ENCODE measurements around the gene ANKRD11. TPM values are rescaled to one million over a fixed set of nuclear protein-coding genes. Genes with fewer than 3 reads are reported as not detected.

Gene ANKRD11
- total RNA-seq, 2 donors from 2014 or later = 197 to 320 TPM

- ATAC-seq = no peak
- H3K9me3 Mint-ChIP-seq = no peaks in the 10 kb centered on the region
- no peak for DNase-seq (ENCODE audit: low spot score)
- H3K4me3 Mint-ChIP-seq = no peak overlapping the region
- H3K4me1 Mint-ChIP-seq (ENCODE audit: low read depth in 2 of 2) = peaks cover 0 to 4% of the 10 kb centered on the region in 2 donors
- no peaks in the 10 kb centered on the region for H3K36me3 Mint-ChIP-seq
- H3K27me3 Mint-ChIP-seq = no peaks in the 10 kb centered on the region
- H3K27ac Mint-ChIP-seq = no peak overlapping the region
Measured at GRCh38 chr16:89498839-89499238, 8.5 kb upstream of the ANKRD11 start.

- H3K4me1 Mint-ChIP-seq (ENCODE audit: low read depth in 2 of 2) = peaks cover 16 to 25% of the 10 kb centered on the region in 2 donors
- H3K27me3 Mint-ChIP-seq = no peaks in the 10 kb centered on the region
- no peak overlapping the region for H3K4me3 Mint-ChIP-seq
- H3K27ac Mint-ChIP-seq = no peak overlapping the region
- DNase-seq (ENCODE audit: low spot score) = no peak
- H3K9me3 Mint-ChIP-seq = no peaks in the 10 kb centered on the region
- no peak for ATAC-seq
- H3K36me3 Mint-ChIP-seq = no peaks in the 10 kb centered on the region
Measured at GRCh38 chr16:89495121-89495520, 4.8 kb upstream of the ANKRD11 start.

GRCh38 chr16:89493776-89494175 is 3.4 kb upstream of the ANKRD11 start:
- peaks cover 21 to 30% of the 10 kb centered on the region in 2 donors for H3K4me1 Mint-ChIP-seq (ENCODE audit: low read depth in 2 of 2)
- no peaks in the 10 kb centered on the region for H3K36me3 Mint-ChIP-seq
- H3K27ac Mint-ChIP-seq = peak overlapping the region in 1 of 2 donors; percentile 1
- ATAC-seq = no peak
- H3K27me3 Mint-ChIP-seq = no peaks in the 10 kb centered on the region
- no peak for DNase-seq (ENCODE audit: low spot score)
- no peaks in the 10 kb centered on the region for H3K9me3 Mint-ChIP-seq
- H3K4me3 Mint-ChIP-seq = no peak overlapping the region

- Mint-ChIP-seq H3K9me3 (no peaks in the 10 kb centered on the region), H3K4me3 (peak overlapping the region; percentile 93), H3K27me3 (no peaks in the 10 kb centered on the region), H3K27ac (peak overlapping the region; percentile 84 to 85), H3K4me1 (ENCODE audit: low read depth in 2 of 2) (peaks cover 33 to 43% of the 10 kb centered on the region in 2 donors), H3K36me3 (no peaks in the 10 kb centered on the region)
- ATAC-seq (no peak), DNase-seq (ENCODE audit: low spot score) (no peak)
Measured at GRCh38 chr16:89491974-89492687, 1.8 kb upstream of the ANKRD11 start.

- Mint-ChIP-seq H3K27ac (peak overlapping the region; percentile 84 to 85), H3K36me3 (no peaks in the 10 kb centered on the region), H3K27me3 (no peaks in the 10 kb centered on the region), H3K9me3 (no peaks in the 10 kb centered on the region), H3K4me1 (ENCODE audit: low read depth in 2 of 2) (peaks cover 38 to 49% of the 10 kb centered on the region in 2 donors), H3K4me3 (peak overlapping the region; percentile 93)
- no peak for ATAC-seq
- DNase-seq (ENCODE audit: low spot score) = no peak
Measured at GRCh38 chr16:89491238-89491869, 993 bp upstream of the ANKRD11 start.

GRCh38 chr16:89489898-89490438 is 393 bp downstream of the ANKRD11 start:
- DNase-seq (ENCODE audit: low spot score) = no peak
- H3K36me3 Mint-ChIP-seq = no peaks in the 10 kb centered on the region
- peak overlapping the region in 1 of 2 donors; percentile 85 for H3K27ac Mint-ChIP-seq
- H3K4me1 Mint-ChIP-seq (ENCODE audit: low read depth in 2 of 2) = peaks cover 49 to 59% of the 10 kb centered on the region in 2 donors
- no peak for ATAC-seq
- no peaks in the 10 kb centered on the region for H3K9me3 Mint-ChIP-seq
- no peak overlapping the region for H3K4me3 Mint-ChIP-seq
- no peaks in the 10 kb centered on the region for H3K27me3 Mint-ChIP-seq

- H3K4me1 Mint-ChIP-seq (ENCODE audit: low read depth in 2 of 2) = peaks cover 56 to 65% of the 10 kb centered on the region in 2 donors
- H3K4me3 Mint-ChIP-seq = peak overlapping the region; percentile 93
- peak overlapping the region; percentile 80 to 94 for H3K27ac Mint-ChIP-seq
- peak; percentile 49 to 61 for ATAC-seq
- H3K36me3 Mint-ChIP-seq = no peaks in the 10 kb centered on the region
- peak; percentile 88 for DNase-seq (ENCODE audit: low spot score)
- no peaks in the 10 kb centered on the region for H3K9me3 Mint-ChIP-seq
- no peaks in the 10 kb centered on the region for H3K27me3 Mint-ChIP-seq
Measured at GRCh38 chr16:89489040-89489897, 1.1 kb downstream of the ANKRD11 start.

GRCh38 chr16:89485701-89486246 is 4.6 kb downstream of the ANKRD11 start:
- Mint-ChIP-seq H3K27ac (peak overlapping the region; percentile 66 to 89), H3K36me3 (no peaks in the 10 kb centered on the region), H3K27me3 (no peaks in the 10 kb centered on the region), H3K4me3 (peak overlapping the region; percentile 89), H3K4me1 (ENCODE audit: low read depth in 2 of 2) (peaks cover 72 to 77% of the 10 kb centered on the region in 2 donors), H3K9me3 (no peaks in the 10 kb centered on the region)
- ATAC-seq (no peak), DNase-seq (ENCODE audit: low spot score) (no peak)

- Mint-ChIP-seq H3K4me1 (ENCODE audit: low read depth in 2 of 2) (peaks cover 76 to 81% of the 10 kb centered on the region in 2 donors), H3K27ac (peak overlapping the region; percentile 66 to 89), H3K27me3 (no peaks in the 10 kb centered on the region), H3K36me3 (no peaks in the 10 kb centered on the region), H3K4me3 (peak overlapping the region; percentile 89), H3K9me3 (no peaks in the 10 kb centered on the region)
- DNase-seq (ENCODE audit: low spot score) (no peak), ATAC-seq (peak; percentile 18 to 40)
Measured at GRCh38 chr16:89484923-89485679, 5.3 kb downstream of the ANKRD11 start.

GRCh38 chr16:89484041-89484501 is 6.3 kb downstream of the ANKRD11 start:
- H3K36me3 Mint-ChIP-seq = no peaks in the 10 kb centered on the region
- H3K27me3 Mint-ChIP-seq = no peaks in the 10 kb centered on the region
- H3K27ac Mint-ChIP-seq = peak overlapping the region; percentile 66 to 89
- H3K4me1 Mint-ChIP-seq (ENCODE audit: low read depth in 2 of 2) = peaks cover 76 to 81% of the 10 kb centered on the region in 2 donors
- DNase-seq (ENCODE audit: low spot score) (no peak), ATAC-seq (peak; percentile 63 to 66)
- H3K9me3 Mint-ChIP-seq = no peaks in the 10 kb centered on the region
- peak overlapping the region; percentile 89 for H3K4me3 Mint-ChIP-seq

GRCh38 chr16:89482817-89483205 is 7.5 kb downstream of the ANKRD11 start:
- Mint-ChIP-seq H3K9me3 (no peaks in the 10 kb centered on the region), H3K4me1 (ENCODE audit: low read depth in 2 of 2) (peaks cover 75 to 81% of the 10 kb centered on the region in 2 donors), H3K27ac (peak overlapping the region; percentile 66 to 84), H3K27me3 (no peaks in the 10 kb centered on the region), H3K4me3 (peak overlapping the region; percentile 56), H3K36me3 (no peaks in the 10 kb centered on the region)
- DNase-seq (ENCODE audit: low spot score) (no peak), ATAC-seq (no peak)

- H3K27me3 Mint-ChIP-seq = no peaks in the 10 kb centered on the region
- H3K36me3 Mint-ChIP-seq = no peaks in the 10 kb centered on the region
- peak overlapping the region; percentile 56 for H3K4me3 Mint-ChIP-seq
- no peak for DNase-seq (ENCODE audit: low spot score)
- ATAC-seq = no peak
- H3K9me3 Mint-ChIP-seq = no peaks in the 10 kb centered on the region
- H3K4me1 Mint-ChIP-seq (ENCODE audit: low read depth in 2 of 2) = peaks cover 74 to 79% of the 10 kb centered on the region in 2 donors
- peak overlapping the region; percentile 66 to 84 for H3K27ac Mint-ChIP-seq
Measured at GRCh38 chr16:89482150-89482816, 8.1 kb downstream of the ANKRD11 start.

Data from natural killer cell treated with Interleukin-12 subunit alpha and Interleukin-12 subunit beta and Interleukin-15 and Interleukin-18, amount 100 ng/mL, for 72 hours (primary cell).